DND-41 (cell line): Measurements from ENCODE around the gene CSNK1G1.

ENCODE experiments used
- ATAC-seq: fragments of 200-7000 bp; cut with Tn5 transposase; 3 replicates; pipeline ENCODE4 v1.9.1; 2021; ENCODE audit warnings: low read depth; ENCODE audit not compliant: insufficient read depth
- DNase-seq: peaks from one replicate; pipeline ENCODE4 v3.0.0-alpha.2; 2020
- H2AFZ ChIP-seq: 2 replicates; pipeline ENCODE4 v1.6.0; 2012; ENCODE audit warnings: low read depth, low read length
- H3K27ac ChIP-seq: 2 replicates; pipeline ENCODE4 v1.5.1; 2012; ENCODE audit warnings: low read length, inconsistent platforms
- H3K27me3 ChIP-seq: fragments of 200-600 bp; sonication (generic); 2 replicates; pipeline ENCODE4 v1.6.0; 2012; ENCODE audit warnings: low read length, mild to moderate bottlenecking, inconsistent platforms; ENCODE audit not compliant: insufficient read depth, poor library complexity
- H3K36me3 ChIP-seq: 2 replicates; pipeline ENCODE4 v1.5.1; 2012; ENCODE audit warnings: low read length, inconsistent platforms; ENCODE audit not compliant: insufficient read depth
- H3K4me1 ChIP-seq: 2 replicates; pipeline ENCODE4 v1.5.1; 2012; ENCODE audit warnings: mild to moderate bottlenecking, low read length; ENCODE audit not compliant: insufficient read depth
- H3K4me2 ChIP-seq: 2 replicates; pipeline ENCODE4 v1.6.0; 2012; ENCODE audit warnings: mild to moderate bottlenecking, moderate library complexity, low read length, inconsistent platforms; ENCODE audit not compliant: insufficient read depth
- H3K4me3 ChIP-seq, 2 experiments: fragments of 200-600 bp in 1 of 2; shearing (Covaris generic) in 1 of 2; 2 replicates each; pipeline ENCODE4 v1.5.1; 2012 to 2016; ENCODE audit warnings: inconsistent platforms in 2 of 2, low read length in 2 of 2, mild to moderate bottlenecking in 2 of 2, low read depth in 1 of 2, moderate library complexity in 1 of 2
- H3K79me2 ChIP-seq: 2 replicates; pipeline ENCODE4 v1.6.0; 2012; ENCODE audit warnings: low read length, inconsistent platforms; ENCODE audit not compliant: insufficient read depth
- H3K9ac ChIP-seq: 2 replicates; pipeline ENCODE4 v1.6.0; 2012; ENCODE audit warnings: low read depth, mild to moderate bottlenecking, inconsistent platforms, low read length, moderate library complexity
- H3K9me3 ChIP-seq: 2 replicates; pipeline ENCODE4 v1.5.1; 2012; ENCODE audit warnings: low read length, moderate library complexity, mild to moderate bottlenecking, inconsistent platforms; ENCODE audit not compliant: insufficient read depth, severe bottlenecking
- H4K20me1 ChIP-seq: 2 replicates; pipeline ENCODE4 v1.6.0; 2012; ENCODE audit warnings: low read length; ENCODE audit not compliant: insufficient read depth
- EZH2 ChIP-seq: IDR thresholded peaks from 3 replicates; pipeline ENCODE4 v1.6.1; 2012; ENCODE audit warnings: borderline replicate concordance, low read depth, mild to moderate bottlenecking, moderate library complexity, low read length, inconsistent platforms; ENCODE audit not compliant: severe bottlenecking
- TF ChIP-seq, protein P1 (sequence below): IDR thresholded peaks from 2 replicates; pipeline ENCODE4 v1.5.1; 2012; ENCODE audit warnings: borderline replicate concordance, low read length, moderate library complexity, mild to moderate bottlenecking; ENCODE audit not compliant: poor library complexity, severe bottlenecking; ENCODE audit errors: extremely low read depth

Gene CSNK1G1

DNA sequence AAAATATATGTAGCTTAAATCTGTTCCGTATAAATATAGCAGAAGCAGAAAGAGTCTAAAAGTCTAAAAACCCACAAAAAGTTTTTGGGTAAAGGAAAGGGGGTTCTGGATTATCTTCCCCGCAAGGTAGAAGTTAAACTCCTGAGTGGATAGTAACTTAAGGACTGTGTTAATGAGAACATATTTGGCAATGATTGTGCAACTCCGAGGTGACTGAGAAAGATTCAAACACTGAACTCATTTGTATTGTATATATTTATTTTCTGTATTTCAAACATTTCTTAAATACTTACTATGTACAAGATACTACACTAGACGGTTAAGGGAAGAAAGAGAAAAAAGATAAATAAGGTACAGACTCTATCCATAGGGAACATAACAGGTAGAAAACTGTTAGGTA is 120.4 kb downstream of the CSNK1G1 start:
- Histone ChIP-seq H2AFZ (no peak overlapping the region), H3K36me3 (no peaks in the 10 kb centered on the region), H3K4me3 (no peak overlapping the region), H3K27me3 (no peaks in the 10 kb centered on the region), H3K9me3 (no peaks in the 10 kb centered on the region), H3K79me2 (no peaks in the 10 kb centered on the region), H3K4me2 (no peak overlapping the region), H3K9ac (no peak overlapping the region), H4K20me1 (no peaks in the 10 kb centered on the region), H3K4me1 (no peaks in the 10 kb centered on the region), H3K27ac (no peak overlapping the region)
- TF ChIP-seq, protein P1, sequence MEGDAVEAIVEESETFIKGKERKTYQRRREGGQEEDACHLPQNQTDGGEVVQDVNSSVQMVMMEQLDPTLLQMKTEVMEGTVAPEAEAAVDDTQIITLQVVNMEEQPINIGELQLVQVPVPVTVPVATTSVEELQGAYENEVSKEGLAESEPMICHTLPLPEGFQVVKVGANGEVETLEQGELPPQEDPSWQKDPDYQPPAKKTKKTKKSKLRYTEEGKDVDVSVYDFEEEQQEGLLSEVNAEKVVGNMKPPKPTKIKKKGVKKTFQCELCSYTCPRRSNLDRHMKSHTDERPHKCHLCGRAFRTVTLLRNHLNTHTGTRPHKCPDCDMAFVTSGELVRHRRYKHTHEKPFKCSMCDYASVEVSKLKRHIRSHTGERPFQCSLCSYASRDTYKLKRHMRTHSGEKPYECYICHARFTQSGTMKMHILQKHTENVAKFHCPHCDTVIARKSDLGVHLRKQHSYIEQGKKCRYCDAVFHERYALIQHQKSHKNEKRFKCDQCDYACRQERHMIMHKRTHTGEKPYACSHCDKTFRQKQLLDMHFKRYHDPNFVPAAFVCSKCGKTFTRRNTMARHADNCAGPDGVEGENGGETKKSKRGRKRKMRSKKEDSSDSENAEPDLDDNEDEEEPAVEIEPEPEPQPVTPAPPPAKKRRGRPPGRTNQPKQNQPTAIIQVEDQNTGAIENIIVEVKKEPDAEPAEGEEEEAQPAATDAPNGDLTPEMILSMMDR = no peak
- no peak for TF ChIP-seq EZH2
- ATAC-seq = no peak
- no peak for DNase-seq

DNA sequence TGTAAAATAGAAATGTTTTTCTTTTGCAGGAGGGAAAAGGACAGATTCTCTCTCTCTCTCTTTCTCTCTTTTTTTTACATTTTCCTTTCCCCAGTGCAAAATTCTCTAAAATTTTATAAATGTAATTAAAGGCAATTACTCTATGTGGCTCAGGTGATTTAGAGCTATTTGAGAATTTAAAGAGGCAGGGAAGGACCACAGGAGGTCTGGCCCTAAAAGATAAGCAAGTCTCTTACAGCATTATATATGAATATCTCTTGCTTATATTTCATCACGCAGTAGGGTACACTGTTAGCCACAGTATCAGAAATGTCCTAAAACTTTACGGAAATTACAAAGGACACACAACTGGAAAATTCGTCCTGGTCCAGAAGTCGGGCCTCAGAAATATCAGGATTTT is 122.7 kb downstream of the CSNK1G1 start:
- DNase-seq (no peak), ATAC-seq (no peak)
- no peaks in the 10 kb centered on the region for H3K4me1 ChIP-seq
- H3K4me3 ChIP-seq = no peak overlapping the region
- H3K27me3 ChIP-seq = no peaks in the 10 kb centered on the region
- no peak overlapping the region for H2AFZ ChIP-seq
- H3K36me3 ChIP-seq = no peaks in the 10 kb centered on the region; the same call in 1 of the 2 replicates
- TF ChIP-seq, protein P1 = no peak
- no peak for TF ChIP-seq EZH2
- no peak overlapping the region for H3K9ac ChIP-seq
- H4K20me1 ChIP-seq = no peaks in the 10 kb centered on the region
- H3K4me2 ChIP-seq = no peak overlapping the region
- H3K79me2 ChIP-seq = no peaks in the 10 kb centered on the region
- no peaks in the 10 kb centered on the region for H3K9me3 ChIP-seq
- no peak overlapping the region for H3K27ac ChIP-seq

DNA sequence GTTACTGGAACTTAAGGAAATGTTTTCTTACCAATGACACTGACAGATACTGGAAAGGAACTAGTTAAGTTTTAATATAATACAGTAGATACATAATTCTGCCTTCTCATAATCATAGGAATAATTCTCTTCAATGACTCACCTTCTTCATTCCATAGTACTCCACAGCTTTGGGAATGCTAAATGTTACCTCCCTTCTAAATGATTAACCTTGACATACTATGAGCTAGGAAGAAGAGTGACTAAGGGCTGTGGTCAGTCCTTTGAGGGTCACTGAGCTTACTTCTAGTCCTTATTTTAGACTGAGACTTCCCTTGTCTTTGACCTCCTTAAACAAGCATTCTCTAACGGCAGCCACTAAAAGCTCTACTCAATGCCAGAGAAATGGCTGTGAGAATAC is 123.6 kb downstream of the CSNK1G1 start:
- no peak for DNase-seq
- no peaks in the 10 kb centered on the region for H3K27me3 ChIP-seq
- H4K20me1 ChIP-seq = no peaks in the 10 kb centered on the region
- H3K4me1 ChIP-seq = no peaks in the 10 kb centered on the region
- no peak overlapping the region for H3K27ac ChIP-seq
- no peaks in the 10 kb centered on the region for H3K9me3 ChIP-seq
- no peak overlapping the region for H3K4me2 ChIP-seq
- H2AFZ ChIP-seq = no peak overlapping the region
- ATAC-seq = no peak
- H3K4me3 ChIP-seq = no peak overlapping the region
- H3K79me2 ChIP-seq = no peaks in the 10 kb centered on the region
- H3K9ac ChIP-seq = no peak overlapping the region
- no peaks in the 10 kb centered on the region; the same call in 1 of the 2 replicates for H3K36me3 ChIP-seq
- no peak for TF ChIP-seq EZH2
- TF ChIP-seq, protein P1 = no peak
